ENCODE data around the gene ARL11.
A peak's percentile ranks its signal among the peaks of the same experiment; 100 is the strongest.
"Not testable (repeated sequence)": the region's sequence is repeated elsewhere in the genome, so short reads cannot be mapped to it uniquely, and the experiment has no call there.

Gene ARL11

GRCh38 chr13:49627831-49628652, at the start of gene ARL11:
Gene ARL11, plus strand, starts transcription at chr13:49628507. Its CDS starts 1,941 bp downstream, at chr13:49630448.
- DNase-seq, result peak; percentile 62

GRCh38 chr13:49579501-49579900, 48.8 kb upstream of the ARL11 start:
- DNase-seq, result no peak

- DNase-seq, result no peak
Measured at GRCh38 chr13:49580980-49581680, 47.2 kb upstream of the ARL11 start.

- DNase-seq, result no peak
Measured at GRCh38 chr13:49584771-49585182, 43.5 kb upstream of the ARL11 start.

GRCh38 chr13:49585220-49586157, 42.8 kb upstream of the ARL11 start, which contains the start of gene RCBTB1:
Gene RCBTB1, minus strand, starts transcription at chr13:49585558. Its CDS starts 18,279 bp downstream, at chr13:49567279.
- DNase-seq, result peak; percentile 75

- DNase-seq, result no peak
Measured at GRCh38 chr13:49586717-49587116, 41.6 kb upstream of the ARL11 start.

- no peak for DNase-seq
Measured at GRCh38 chr13:49587311-49587847, 40.9 kb upstream of the ARL11 start.

- DNase-seq, result not testable (repeated sequence)
Measured at GRCh38 chr13:49590714-49591113, 37.6 kb upstream of the ARL11 start.

GRCh38 chr13:49593876-49594275, 34.4 kb upstream of the ARL11 start:
- DNase-seq, result not testable (repeated sequence)

- no peak for DNase-seq
Measured at GRCh38 chr13:49594576-49594975, 33.7 kb upstream of the ARL11 start.

GRCh38 chr13:49596221-49596620, 32.1 kb upstream of the ARL11 start:
- no peak for DNase-seq

GRCh38 chr13:49597043-49597641, 31.2 kb upstream of the ARL11 start:
- no peak for DNase-seq

GRCh38 chr13:49602005-49602404, 26.3 kb upstream of the ARL11 start:
- DNase-seq, result no peak

GRCh38 chr13:49602615-49603014, 25.7 kb upstream of the ARL11 start:
- peak; percentile 6 for DNase-seq

GRCh38 chr13:49604570-49604969, 23.7 kb upstream of the ARL11 start:
- no peak for DNase-seq

GRCh38 chr13:49606747-49607648, 21.3 kb upstream of the ARL11 start:
- peak; percentile 89 for DNase-seq

GRCh38 chr13:49607761-49608160, 20.5 kb upstream of the ARL11 start:
- no peak for DNase-seq

GRCh38 chr13:49608651-49609331, 19.5 kb upstream of the ARL11 start:
- DNase-seq, result no peak

GRCh38 chr13:49610176-49610575, 18.1 kb upstream of the ARL11 start:
- DNase-seq, result no peak

GRCh38 chr13:49612042-49612441, 16.3 kb upstream of the ARL11 start:
- DNase-seq, result not testable (repeated sequence)
